COR-L47 (cell line): ENCODE measurements around the gene AKR7A3.
"Not testable (repeated sequence)": the region's sequence is repeated elsewhere in the genome, so short reads cannot be mapped to it uniquely, and the experiment has no call there.

ENCODE experiments used
- DNase-seq: peaks from one replicate; lab custom pipeline; 2025; lab: John Stamatoyannopoulos, UW

Gene AKR7A3

GRCh38 chr1:19289244-19289643 lies 674 bp upstream of the AKR7A3 start:
- DNase-seq: no peak

GRCh38 chr1:19287436-19288185 lies 959 bp downstream of the AKR7A3 start:
- DNase-seq: no peak

- DNase-seq: not testable (repeated sequence)
These were observed 2.8 kb downstream of the AKR7A3 start for GRCh38 chr1:19285807-19286206.

GRCh38 chr1:19285366-19285765 lies 3.2 kb downstream of the AKR7A3 start:
- not testable (repeated sequence) for DNase-seq

- DNase-seq: no peak
These were observed 3.7 kb downstream of the AKR7A3 start for GRCh38 chr1:19284881-19285280.

- DNase-seq: no peak
These were observed 4.7 kb downstream of the AKR7A3 start for GRCh38 chr1:19283891-19284290.

- no peak for DNase-seq
These were observed 13.9 kb downstream of the AKR7A3 start for GRCh38 chr1:19274636-19275035.

- not testable (repeated sequence) for DNase-seq
These were observed 14.6 kb downstream of the AKR7A3 start for GRCh38 chr1:19273844-19274531.

GRCh38 chr1:19273106-19273843 lies 15.3 kb downstream of the AKR7A3 start:
- DNase-seq: no peak

- no peak for DNase-seq
These were observed 16.5 kb downstream of the AKR7A3 start for GRCh38 chr1:19272064-19272463.

GRCh38 chr1:19270343-19270730 lies 18.2 kb downstream of the AKR7A3 start:
- DNase-seq: not testable (repeated sequence)

GRCh38 chr1:19269427-19270342 lies 18.9 kb downstream of the AKR7A3 start:
- DNase-seq: not testable (repeated sequence)

GRCh38 chr1:19268445-19268844 lies 20.1 kb downstream of the AKR7A3 start:
- DNase-seq: no peak

- no peak for DNase-seq
These were observed 25.8 kb downstream of the AKR7A3 start for GRCh38 chr1:19262744-19263143.

GRCh38 chr1:19262047-19262446 lies 26.5 kb downstream of the AKR7A3 start:
- DNase-seq: no peak

- DNase-seq: no peak
These were observed 28.1 kb downstream of the AKR7A3 start for GRCh38 chr1:19260211-19261138.

- DNase-seq: no peak
These were observed 30.2 kb downstream of the AKR7A3 start for GRCh38 chr1:19258353-19258752.

- no peak for DNase-seq
These were observed 31.2 kb downstream of the AKR7A3 start for GRCh38 chr1:19257178-19257914.

GRCh38 chr1:19256301-19256700 lies 32.3 kb downstream of the AKR7A3 start:
- DNase-seq: not testable (repeated sequence)

- no peak for DNase-seq
These were observed 33.3 kb downstream of the AKR7A3 start for GRCh38 chr1:19255288-19255687.
